ENCODE data around the gene AQP5.

AQP5 gene

GRCh38 chr12:49945394-49946080, 16.1 kb upstream of the AQP5 start:
- Histone ChIP-seq H3K4me3 (ENCODE audit: low read length) (peak overlapping the region; percentile 51), H3K9ac (ENCODE audit: low read length) (peak overlapping the region; percentile 57), H3K9me3 (ENCODE audit: control insufficient read depth, low read length) (no peaks in the 10 kb centered on the region), H3K27me3 (replicated peaks; ENCODE audit: control insufficient read depth, insufficient read depth, low read length) (peaks cover 5% of the 10 kb centered on the region), H3K36me3 (ENCODE audit: control insufficient read depth, insufficient read depth, low read length, severe bottlenecking) (no peaks in the 10 kb centered on the region), H3K4me1 (ENCODE audit: control insufficient read depth, insufficient read depth, low read length) (peaks cover 26% of the 10 kb centered on the region)
- DNase-seq (ENCODE audit: low read depth) = peak; percentile 92

- Histone ChIP-seq H3K9ac (ENCODE audit: low read length) (peak overlapping the region; percentile 57), H3K27me3 (replicated peaks; ENCODE audit: control insufficient read depth, insufficient read depth, low read length) (peaks cover 5% of the 10 kb centered on the region), H3K9me3 (ENCODE audit: control insufficient read depth, low read length) (no peaks in the 10 kb centered on the region), H3K4me1 (ENCODE audit: control insufficient read depth, insufficient read depth, low read length) (peaks cover 26% of the 10 kb centered on the region), H3K4me3 (ENCODE audit: low read length) (no peak overlapping the region), H3K36me3 (ENCODE audit: control insufficient read depth, insufficient read depth, low read length, severe bottlenecking) (no peaks in the 10 kb centered on the region)
- no peak for DNase-seq (ENCODE audit: low read depth)
These were observed 15.6 kb upstream of the AQP5 start for GRCh38 chr12:49946086-49946485.

- Histone ChIP-seq H3K36me3 (ENCODE audit: control insufficient read depth, insufficient read depth, low read length, severe bottlenecking) (no peaks in the 10 kb centered on the region), H3K4me1 (ENCODE audit: control insufficient read depth, insufficient read depth, low read length) (peaks cover 26% of the 10 kb centered on the region), H3K27me3 (replicated peaks; ENCODE audit: control insufficient read depth, insufficient read depth, low read length) (peaks cover 5% of the 10 kb centered on the region), H3K4me3 (ENCODE audit: low read length) (no peak overlapping the region), H3K9me3 (ENCODE audit: control insufficient read depth, low read length) (no peaks in the 10 kb centered on the region), H3K9ac (ENCODE audit: low read length) (no peak overlapping the region)
- no peak for DNase-seq (ENCODE audit: low read depth)
These were observed 15.2 kb upstream of the AQP5 start for GRCh38 chr12:49946497-49946896.

- peaks cover 32% of the 10 kb centered on the region for H3K4me1 ChIP-seq (ENCODE audit: control insufficient read depth, insufficient read depth, low read length)
- no peak for DNase-seq (ENCODE audit: low read depth)
- no peaks in the 10 kb centered on the region for H3K36me3 ChIP-seq (ENCODE audit: control insufficient read depth, insufficient read depth, low read length, severe bottlenecking)
- H3K9ac ChIP-seq (ENCODE audit: low read length) = no peak overlapping the region
- peaks cover 5% of the 10 kb centered on the region for H3K27me3 ChIP-seq (replicated peaks; ENCODE audit: control insufficient read depth, insufficient read depth, low read length)
- H3K9me3 ChIP-seq (ENCODE audit: control insufficient read depth, low read length) = no peaks in the 10 kb centered on the region
- no peak overlapping the region for H3K4me3 ChIP-seq (ENCODE audit: low read length)
These were observed 14.0 kb upstream of the AQP5 start for GRCh38 chr12:49947593-49948226.

- no peak for DNase-seq (ENCODE audit: low read depth)
- Histone ChIP-seq H3K9me3 (ENCODE audit: control insufficient read depth, low read length) (no peaks in the 10 kb centered on the region), H3K9ac (ENCODE audit: low read length) (no peak overlapping the region), H3K4me1 (ENCODE audit: control insufficient read depth, insufficient read depth, low read length) (peaks cover 27% of the 10 kb centered on the region), H3K4me3 (ENCODE audit: low read length) (no peak overlapping the region), H3K36me3 (ENCODE audit: control insufficient read depth, insufficient read depth, low read length, severe bottlenecking) (no peaks in the 10 kb centered on the region), H3K27me3 (replicated peaks; ENCODE audit: control insufficient read depth, insufficient read depth, low read length) (peaks cover 9% of the 10 kb centered on the region)
These were observed 12.5 kb upstream of the AQP5 start for GRCh38 chr12:49948866-49949845.

- Histone ChIP-seq H3K4me3 (ENCODE audit: low read length) (no peak overlapping the region), H3K36me3 (ENCODE audit: control insufficient read depth, insufficient read depth, low read length, severe bottlenecking) (no peaks in the 10 kb centered on the region), H3K9ac (ENCODE audit: low read length) (no peak overlapping the region), H3K9me3 (ENCODE audit: control insufficient read depth, low read length) (no peaks in the 10 kb centered on the region), H3K27me3 (replicated peaks; ENCODE audit: control insufficient read depth, insufficient read depth, low read length) (peaks cover 16% of the 10 kb centered on the region), H3K4me1 (ENCODE audit: control insufficient read depth, insufficient read depth, low read length) (peaks cover 21% of the 10 kb centered on the region)
- no peak for DNase-seq (ENCODE audit: low read depth)
These were observed 11.8 kb upstream of the AQP5 start for GRCh38 chr12:49949866-49950265.

GRCh38 chr12:49950273-49951251, 11.1 kb upstream of the AQP5 start, which contains the start of gene AQP2:
AQP2 (plus strand) TSS chr12:49950737; CDS start chr12:49950831, 94 bp downstream.
- Histone ChIP-seq H3K27me3 (replicated peaks; ENCODE audit: control insufficient read depth, insufficient read depth, low read length) (peaks cover 23% of the 10 kb centered on the region), H3K4me3 (ENCODE audit: low read length) (no peak within 1 kb of the TSS), H3K9me3 (ENCODE audit: control insufficient read depth, low read length) (no peaks in the 10 kb centered on the region), H3K4me1 (ENCODE audit: control insufficient read depth, insufficient read depth, low read length) (peaks cover 16% of the 10 kb centered on the region), H3K9ac (ENCODE audit: low read length) (no peak within 1 kb of the TSS), H3K36me3 (ENCODE audit: control insufficient read depth, insufficient read depth, low read length, severe bottlenecking) (no peaks in the 10 kb centered on the region)
- no peak for DNase-seq (ENCODE audit: low read depth)

GRCh38 chr12:49951411-49952240, 10.0 kb upstream of the AQP5 start:
- DNase-seq (ENCODE audit: low read depth) = no peak
- H3K36me3 ChIP-seq (ENCODE audit: control insufficient read depth, insufficient read depth, low read length, severe bottlenecking) = no peaks in the 10 kb centered on the region

GRCh38 chr12:49952391-49953055, 9.1 kb upstream of the AQP5 start:
- Histone ChIP-seq H3K36me3 (ENCODE audit: control insufficient read depth, insufficient read depth, low read length, severe bottlenecking) (no peaks in the 10 kb centered on the region), H3K27me3 (replicated peaks; ENCODE audit: control insufficient read depth, insufficient read depth, low read length) (peaks cover 41% of the 10 kb centered on the region), H3K4me1 (ENCODE audit: control insufficient read depth, insufficient read depth, low read length) (peaks cover 5% of the 10 kb centered on the region), H3K4me3 (ENCODE audit: low read length) (no peak overlapping the region), H3K9me3 (ENCODE audit: control insufficient read depth, low read length) (no peaks in the 10 kb centered on the region), H3K9ac (ENCODE audit: low read length) (no peak overlapping the region)
- no peak for DNase-seq (ENCODE audit: low read depth)

More at GRCh38 chr12:49951411-49952240, 10.0 kb upstream of the AQP5 start:
- no peak overlapping the region for H3K4me3 ChIP-seq (ENCODE audit: low read length)
- peaks cover 33% of the 10 kb centered on the region for H3K27me3 ChIP-seq (replicated peaks; ENCODE audit: control insufficient read depth, insufficient read depth, low read length)
- no peak overlapping the region for H3K9ac ChIP-seq (ENCODE audit: low read length)
- no peaks in the 10 kb centered on the region for H3K9me3 ChIP-seq (ENCODE audit: control insufficient read depth, low read length)
- H3K4me1 ChIP-seq (ENCODE audit: control insufficient read depth, insufficient read depth, low read length) = peaks cover 5% of the 10 kb centered on the region
